ENCODE results near the gene CPVL.

Gene CPVL

DNA sequence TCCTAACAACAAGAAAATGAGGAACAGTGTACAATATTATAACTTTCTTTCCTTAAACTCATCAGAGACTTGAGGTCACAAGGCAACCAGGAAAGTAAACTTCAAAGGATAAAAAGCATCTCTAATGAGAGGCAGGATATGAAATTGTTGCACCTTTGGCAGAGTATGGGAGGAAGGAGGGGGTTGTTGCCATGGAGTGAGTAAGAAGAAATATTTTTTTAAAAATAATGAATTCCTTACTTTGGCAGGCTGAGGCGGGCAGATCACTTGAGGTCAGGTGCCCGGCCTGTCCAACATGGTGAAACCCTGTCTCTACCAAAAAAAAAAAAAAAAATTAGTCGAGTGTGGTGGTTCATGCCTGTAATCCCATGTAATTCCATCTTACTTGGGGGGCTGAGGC lies 27.1 kb upstream of the CPVL start:
- DNase-seq (ENCODE audit: low read depth) = no peak
- no peak overlapping the region for H3K4me3 ChIP-seq (ENCODE audit: low read depth, low read length)
- in situ Hi-C loops (cut with HindIII; ENCODE audit: low sequenced_read_pairs) = no loop called here
- TF ChIP-seq, protein P1, sequence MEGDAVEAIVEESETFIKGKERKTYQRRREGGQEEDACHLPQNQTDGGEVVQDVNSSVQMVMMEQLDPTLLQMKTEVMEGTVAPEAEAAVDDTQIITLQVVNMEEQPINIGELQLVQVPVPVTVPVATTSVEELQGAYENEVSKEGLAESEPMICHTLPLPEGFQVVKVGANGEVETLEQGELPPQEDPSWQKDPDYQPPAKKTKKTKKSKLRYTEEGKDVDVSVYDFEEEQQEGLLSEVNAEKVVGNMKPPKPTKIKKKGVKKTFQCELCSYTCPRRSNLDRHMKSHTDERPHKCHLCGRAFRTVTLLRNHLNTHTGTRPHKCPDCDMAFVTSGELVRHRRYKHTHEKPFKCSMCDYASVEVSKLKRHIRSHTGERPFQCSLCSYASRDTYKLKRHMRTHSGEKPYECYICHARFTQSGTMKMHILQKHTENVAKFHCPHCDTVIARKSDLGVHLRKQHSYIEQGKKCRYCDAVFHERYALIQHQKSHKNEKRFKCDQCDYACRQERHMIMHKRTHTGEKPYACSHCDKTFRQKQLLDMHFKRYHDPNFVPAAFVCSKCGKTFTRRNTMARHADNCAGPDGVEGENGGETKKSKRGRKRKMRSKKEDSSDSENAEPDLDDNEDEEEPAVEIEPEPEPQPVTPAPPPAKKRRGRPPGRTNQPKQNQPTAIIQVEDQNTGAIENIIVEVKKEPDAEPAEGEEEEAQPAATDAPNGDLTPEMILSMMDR (IDR thresholded peaks at IDR 0.05; ENCODE audit: low read depth, low read length, missing control alignments) = no peak

DNA sequence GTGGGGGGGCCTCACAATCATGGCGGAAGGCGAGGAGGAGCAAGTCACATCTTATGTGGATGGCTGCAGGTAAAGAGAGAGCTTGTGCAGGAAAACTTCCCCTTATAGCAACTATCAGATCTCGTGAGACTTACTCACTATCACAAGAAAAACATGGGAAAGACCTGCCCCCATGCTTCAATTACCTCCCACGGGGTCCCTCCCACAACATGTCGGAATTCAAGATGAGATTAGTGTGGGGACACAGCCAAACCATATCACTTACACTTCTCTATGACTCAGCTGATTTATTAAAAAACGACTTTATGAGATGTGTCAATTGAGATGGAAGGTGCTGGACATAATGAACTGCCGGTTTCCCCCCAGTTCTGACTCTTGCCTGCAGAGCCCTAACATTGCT lies 24.4 kb upstream of the CPVL start:
- no peak overlapping the region for H3K4me3 ChIP-seq (ENCODE audit: low read depth, low read length)
- TF ChIP-seq, protein P1 (IDR thresholded peaks at IDR 0.05; ENCODE audit: low read depth, low read length, missing control alignments) = no peak
- DNase-seq (ENCODE audit: low read depth) = no peak
- in situ Hi-C loops (cut with HindIII; ENCODE audit: low sequenced_read_pairs) = no loop called here

DNA sequence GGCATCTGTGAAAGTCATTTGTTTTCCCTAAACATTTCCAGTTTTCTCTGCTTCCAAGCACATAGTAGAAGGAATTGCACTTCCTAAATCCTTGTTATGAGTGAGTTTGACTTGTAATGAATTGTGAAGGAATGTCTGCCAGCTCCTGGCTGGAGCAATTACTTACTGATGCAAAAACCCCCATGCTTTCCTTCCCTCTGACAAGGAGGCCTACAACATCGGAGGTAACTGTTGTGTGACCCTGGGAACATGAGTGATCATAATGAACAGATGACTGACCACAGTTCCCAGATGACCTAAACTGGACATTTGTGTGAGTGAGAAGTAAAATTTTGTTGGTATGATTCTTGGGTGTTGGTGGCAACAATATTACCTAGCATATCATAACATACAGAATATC lies 21.4 kb upstream of the CPVL start:
- in situ Hi-C loops (cut with HindIII; ENCODE audit: low sequenced_read_pairs) = no loop called here
- no peak for DNase-seq (ENCODE audit: low read depth)
- TF ChIP-seq, protein P1 (IDR thresholded peaks at IDR 0.05; ENCODE audit: low read depth, low read length, missing control alignments) = no peak
- H3K4me3 ChIP-seq (ENCODE audit: low read depth, low read length) = no peak overlapping the region

DNA sequence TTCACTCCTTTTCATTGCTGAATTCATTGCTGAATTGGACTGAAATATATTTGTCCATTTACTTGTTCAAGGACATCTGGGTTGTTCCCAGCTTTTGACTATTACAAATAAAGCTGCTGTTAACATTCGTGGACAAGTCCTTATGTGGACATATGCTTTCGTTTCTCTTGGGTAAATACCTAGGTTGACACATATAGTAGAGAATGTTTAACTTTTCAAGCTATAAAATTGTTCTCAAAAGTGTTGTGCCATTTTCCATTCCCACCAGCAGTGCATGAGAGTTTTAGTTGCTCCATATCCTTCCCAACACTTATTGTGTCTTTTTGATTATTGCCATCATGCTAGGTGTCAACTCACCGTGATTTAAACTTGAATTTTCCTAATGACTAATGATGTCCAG lies 17.5 kb upstream of the CPVL start:
- DNase-seq (ENCODE audit: low read depth) = no peak
- no peak overlapping the region for H3K4me3 ChIP-seq (ENCODE audit: low read depth, low read length)
- in situ Hi-C loops (cut with HindIII; ENCODE audit: low sequenced_read_pairs) = no loop called here
- TF ChIP-seq, protein P1 (IDR thresholded peaks at IDR 0.05; ENCODE audit: low read depth, low read length, missing control alignments) = no peak

DNA sequence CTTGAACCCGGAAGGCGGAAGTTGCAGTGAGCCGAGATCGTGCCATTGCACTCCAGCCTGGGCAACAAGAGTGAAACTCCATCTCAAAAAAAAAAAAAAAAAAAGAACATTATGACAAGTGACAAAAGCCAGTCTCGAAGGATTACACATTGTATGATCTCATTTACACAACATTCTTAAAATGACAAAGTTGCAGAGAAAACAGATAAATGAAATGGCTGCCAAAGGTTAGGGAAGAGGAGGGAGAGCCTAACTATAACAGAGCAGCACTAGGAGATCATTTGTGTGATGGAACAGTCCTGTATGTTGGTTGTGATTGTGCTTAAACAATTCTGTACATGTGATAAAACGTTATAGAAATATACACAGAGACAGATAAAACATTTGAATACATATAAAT lies 16.2 kb upstream of the CPVL start:
- DNase-seq (ENCODE audit: low read depth) = no peak
- TF ChIP-seq, protein P1 (IDR thresholded peaks at IDR 0.05; ENCODE audit: low read depth, low read length, missing control alignments) = no peak
- in situ Hi-C loops (cut with HindIII; ENCODE audit: low sequenced_read_pairs) = no loop called here
- no peak overlapping the region for H3K4me3 ChIP-seq (ENCODE audit: low read depth, low read length)

DNA sequence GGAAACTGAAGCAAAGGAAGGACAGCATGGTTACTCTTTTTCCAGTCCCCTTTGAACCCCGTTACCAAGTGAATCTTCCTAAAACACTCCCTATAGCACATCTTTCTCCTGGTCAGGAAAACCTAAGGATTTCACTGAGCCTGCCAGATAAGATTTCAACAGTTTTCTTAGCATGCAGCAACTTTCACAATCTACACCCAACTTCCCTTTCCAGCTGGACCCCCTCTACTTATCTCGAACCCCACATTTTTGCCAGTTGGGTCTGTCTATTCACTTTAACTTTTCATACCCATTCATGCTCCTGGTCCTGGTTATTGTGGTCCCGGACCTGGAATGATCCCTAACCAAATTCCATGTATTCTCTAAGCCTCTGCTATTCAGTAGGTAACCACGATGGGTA lies 14.9 kb upstream of the CPVL start:
- TF ChIP-seq, protein P1 (IDR thresholded peaks at IDR 0.05; ENCODE audit: low read depth, low read length, missing control alignments) = no peak
- H3K4me3 ChIP-seq (ENCODE audit: low read depth, low read length) = no peak overlapping the region
- no peak for DNase-seq (ENCODE audit: low read depth)
- in situ Hi-C loops (cut with HindIII; ENCODE audit: low sequenced_read_pairs) = no loop called here

DNA sequence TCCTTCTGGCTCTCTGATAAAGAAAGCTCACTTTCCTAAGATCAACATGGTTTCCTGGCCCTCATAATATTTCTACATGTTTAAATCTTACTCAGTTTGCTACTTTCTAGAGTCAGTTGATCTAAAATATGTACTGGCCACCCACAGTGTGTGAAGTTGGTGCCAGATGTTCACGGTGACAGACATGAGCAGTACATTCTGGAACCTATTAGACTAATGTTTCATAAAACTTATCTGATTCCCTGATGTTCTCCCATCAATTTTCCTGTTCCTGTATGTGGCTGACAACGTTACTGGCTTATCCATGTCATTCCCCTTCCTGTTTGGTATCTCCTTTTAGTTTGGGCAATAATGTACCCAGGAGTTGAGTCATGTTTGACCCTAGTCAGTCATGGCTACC lies 13.7 kb upstream of the CPVL start:
- DNase-seq (ENCODE audit: low read depth) = no peak
- no peak overlapping the region for H3K4me3 ChIP-seq (ENCODE audit: low read depth, low read length)
- in situ Hi-C loops (cut with HindIII; ENCODE audit: low sequenced_read_pairs) = no loop called here
- TF ChIP-seq, protein P1 (IDR thresholded peaks at IDR 0.05; ENCODE audit: low read depth, low read length, missing control alignments) = no peak

Data from astrocyte of the cerebellum (primary cell).